Stimulated activated CD4-positive, alpha-beta T cell treated with anti-CD3 and anti-CD28 coated beads, Interleukin-1b, Interleukin-23, amount 100 ng/mL, for 4 hours (primary cell): ENCODE data around the gene ADGRG2.

Source experiments
- DNase-seq, 2 donors: peaks; one replicate each; pipeline ENCODE4 v3.0.0-alpha.2; 2020; ENCODE audit warnings: low read depth in 2 of 2

ADGRG2 gene

GRCh38 chrX:18949944-18950301, 172.3 kb downstream of the ADGRG2 start:
- no peak for DNase-seq

GRCh38 chrX:18949291-18949943, 172.9 kb downstream of the ADGRG2 start:
- DNase-seq: no peak

DNA sequence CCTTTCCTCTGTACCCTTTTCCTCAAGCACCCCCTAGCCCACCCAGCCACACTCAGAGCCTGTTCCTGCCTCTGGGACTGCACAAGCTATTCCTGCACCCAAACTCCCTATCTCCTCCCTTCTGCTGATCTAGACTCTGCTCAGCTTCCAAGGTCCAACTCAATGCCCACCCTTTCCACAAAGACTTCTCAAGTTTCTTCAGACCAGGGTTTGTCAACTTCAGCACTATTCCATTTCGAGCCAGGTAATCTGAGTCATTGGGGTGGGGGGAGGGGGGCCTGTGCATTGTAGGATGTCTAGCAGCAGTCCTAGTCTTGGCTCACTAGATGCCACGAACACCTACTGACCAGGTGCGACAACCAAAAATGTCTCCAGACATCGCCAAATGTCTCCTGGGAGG, 175.7 kb downstream of the ADGRG2 start:
- DNase-seq: no peak

GRCh38 chrX:18946157-18946556, 176.1 kb downstream of the ADGRG2 start:
- DNase-seq: no peak

GRCh38 chrX:18945483-18945882, 176.8 kb downstream of the ADGRG2 start:
- DNase-seq: no peak

GRCh38 chrX:18944482-18944881, 177.8 kb downstream of the ADGRG2 start:
- DNase-seq: no peak

DNA sequence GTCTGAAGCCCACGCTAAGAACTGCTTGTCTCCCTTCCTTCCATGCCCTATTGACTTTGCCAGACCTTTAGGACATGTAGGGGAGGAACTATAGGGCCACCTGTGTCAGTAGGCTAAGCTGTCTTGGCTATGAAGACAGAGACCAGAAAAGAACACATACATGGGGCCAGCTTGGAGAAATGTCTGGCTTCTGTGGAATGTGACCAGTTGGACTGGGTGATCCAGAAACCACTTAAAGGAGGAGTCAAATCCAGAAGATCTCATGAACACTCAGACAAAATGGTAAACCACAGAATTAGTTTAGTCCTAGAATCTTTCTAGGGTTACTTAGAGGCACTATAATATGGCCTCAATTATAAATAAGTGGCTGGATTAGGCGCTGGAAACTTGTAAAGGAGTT, 180.4 kb downstream of the ADGRG2 start:
- no peak for DNase-seq
